B cell (primary cell): ENCODE measurements around the gene SELENOP. TPM values are rescaled to one million over a fixed set of nuclear protein-coding genes. Genes with fewer than 3 reads are reported as not detected.

Experiments
- ATAC-seq: fragments of 200-7000 bp; cut with Tn5 transposase; one replicate; pipeline ENCODE4 v1.10.0; 2021; ENCODE audit warnings: low read depth, mild to moderate bottlenecking, moderate number of reproducible peaks, moderate library complexity
- CTCF ChIA-PET: fragments of 350-600 bp; sonication (Branson Sonifier 250); formaldehyde crosslinking; loops from one replicate; lab custom pipeline; 2021; ENCODE audit warnings: antibody characterized with exemption, inconsistent platforms; lab: Charles Lee
- POLR2A ChIA-PET: fragments of 350-600 bp; sonication (Branson Sonifier 250); formaldehyde crosslinking; loops from one replicate; lab custom pipeline; 2021; ENCODE audit warnings: antibody characterized with exemption; lab: Charles Lee
- DNase-seq: peaks from one replicate; pipeline ENCODE4 v3.0.0; 2013
- H2AFZ ChIP-seq: 2 replicates; pipeline ENCODE4 v1.6.1; 2012; ENCODE audit warnings: mild to moderate bottlenecking, low read depth, low read length; ENCODE audit not compliant: insufficient read depth, poor library complexity, severe bottlenecking
- H3K27ac ChIP-seq, 2 donors: 1 replicate in 1 of 2; 2 replicates in 1 of 2; pipeline ENCODE4 v1.5.1; 2012 to 2013; ENCODE audit warnings: low read length in 2 of 2, mild to moderate bottlenecking in 2 of 2, moderate library complexity in 1 of 2
- H3K27me3 ChIP-seq, 4 experiments: fragments of 200-600 bp in 1 of 4; sonication (generic) in 1 of 4; replicated peaks in 1 of 4; 1 replicate in 2 of 4; 2 replicates in 2 of 4; pipeline versions ENCODE4 v1.6.1 to v1.7.0; 2013 to 2016; ENCODE audit warnings: low read length in 3 of 4, mild to moderate bottlenecking in 2 of 4, mixed read lengths in 1 of 4, moderate library complexity in 1 of 4; ENCODE audit not compliant: insufficient read depth in 4 of 4, control insufficient read depth in 3 of 4; ENCODE audit errors: control extremely low read depth in 1 of 4
- H3K36me3 ChIP-seq, 2 experiments: replicated peaks in 1 of 2; 1 replicate in 1 of 2; 2 replicates in 1 of 2; pipeline versions ENCODE4 v1.6.1 to v1.7.1; 2013; ENCODE audit warnings: low read length in 1 of 2; ENCODE audit not compliant: insufficient read depth in 2 of 2, control insufficient read depth in 1 of 2; ENCODE audit errors: control extremely low read depth in 1 of 2, extremely low read depth in 1 of 2
- H3K4me1 ChIP-seq, 2 donors: fragments of 200-600 bp in 1 of 2; sonication (generic) in 1 of 2; 1 replicate in 1 of 2; 2 replicates in 1 of 2; pipeline versions ENCODE4 v1.5.1 to v1.6.1; 2013 to 2017; ENCODE audit warnings: low read length in 2 of 2; ENCODE audit not compliant: control insufficient read depth in 2 of 2, insufficient read depth in 2 of 2
- H3K4me2 ChIP-seq: replicated peaks from 2 replicates; pipeline ENCODE3; 2012; ENCODE audit warnings: mild to moderate bottlenecking, low read depth, low read length; ENCODE audit not compliant: poor library complexity, severe bottlenecking
- H3K4me3 ChIP-seq, 5 experiments: fragments of 200-600 bp in 1 of 5; sonication (generic) in 1 of 5; 1 replicate in 3 of 5; 2 replicates in 2 of 5; pipeline versions ENCODE4 v1.5.1 to v1.7.0; 2011 to 2016; ENCODE audit warnings: low read length in 4 of 5, mild to moderate bottlenecking in 4 of 5, low read depth in 2 of 5, control low read depth in 1 of 5, moderate library complexity in 1 of 5; ENCODE audit not compliant: insufficient read depth in 1 of 5; ENCODE audit errors: control extremely low read depth in 1 of 5, extremely low read depth in 1 of 5
- H3K79me2 ChIP-seq: fragments of 200-600 bp; sonication (generic); one replicate; pipeline ENCODE4 v1.6.0; 2016; ENCODE audit warnings: low read length; ENCODE audit not compliant: control insufficient read depth, insufficient read depth
- H3K9ac ChIP-seq: fragments of 200-600 bp; sonication (generic); 2 replicates; pipeline ENCODE4 v1.6.1; 2017; ENCODE audit warnings: mild to moderate bottlenecking, low read length, moderate library complexity
- H3K9me3 ChIP-seq, 3 donors: one replicate each; pipeline versions ENCODE4 v1.6.1 to v1.7.1; 2013; ENCODE audit warnings: low read length in 2 of 3; ENCODE audit not compliant: control insufficient read depth in 2 of 3, insufficient read depth in 1 of 3; ENCODE audit errors: control extremely low read depth in 1 of 3
- H4K20me1 ChIP-seq: 2 replicates; pipeline ENCODE4 v1.6.0; 2012; ENCODE audit warnings: mild to moderate bottlenecking, low read length; ENCODE audit not compliant: insufficient read depth, control insufficient read depth, poor library complexity, severe bottlenecking
- H3K27ac Mint-ChIP-seq: one replicate; pipeline ENCODE4 v1.8.0; 2021; ENCODE audit warnings: mixed read lengths
- H3K27me3 Mint-ChIP-seq: one replicate; pipeline ENCODE4 v1.8.0; 2021; ENCODE audit warnings: mixed read lengths
- H3K4me1 Mint-ChIP-seq: one replicate; pipeline ENCODE4 v1.8.0; 2021; ENCODE audit warnings: mixed read lengths
- H3K4me3 Mint-ChIP-seq: one replicate; pipeline ENCODE4 v1.8.0; 2021; ENCODE audit warnings: mixed read lengths
- H3K9me3 Mint-ChIP-seq: one replicate; pipeline ENCODE4 v1.8.0; 2022; ENCODE audit warnings: mixed read lengths; ENCODE audit not compliant: insufficient read depth
- CTCF ChIP-seq: fragments of 200-600 bp; IDR thresholded peaks from one replicate; pipeline ENCODE4 v1.8.0; 2022; ENCODE audit warnings: antibody characterized with exemption, mild to moderate bottlenecking
- EZH2 ChIP-seq: IDR thresholded peaks from 2 replicates; pipeline ENCODE4 v1.6.1; 2012; ENCODE audit warnings: borderline replicate concordance, low read depth, mild to moderate bottlenecking, moderate library complexity, low read length; ENCODE audit not compliant: insufficient read depth, poor library complexity, severe bottlenecking
- WGBS: methylation state at CpG from one replicate; pipeline ENCODE4 v1.1.5; 2013; ENCODE audit warnings: missing lambda C conversion rate; ENCODE audit not compliant: insufficient coverage; 5-methylcytosine and 5-hydroxymethylcytosine counted together
- intact Hi-C: fragments of 100-400 bp; cut with micrococcal nuclease; formaldehyde crosslinking; loops from one replicate; pipeline ENCODE4 v1.10.0; 2022
- polyA plus RNA-seq: library from polyadenylated mRNA; depleted of rRNA; stranded (reverse); fragments of >200 nt; gene quantifications from 2 replicates; pipeline ENCODE4 v1.2.3, GENCODE V29; 2012
- total RNA-seq, 2 donors: library from RNA; stranded (reverse); fragments of 120-200 nt in 1 of 2; gene quantifications; 1 replicate in 1 of 2; 2 replicates in 1 of 2; pipeline versions ENCODE4 v1.2.3 to v1.2.4, GENCODE V29; 2013 to 2022

Gene SELENOP
- total and polyA plus RNA-seq, 2 donors (not counting 1 experiment from before 2014, with no cell fraction given), result 0.12 TPM; not detected in 1

- Mint-ChIP-seq H3K9me3 (no peaks in the 10 kb centered on the region), H3K27ac (no peak overlapping the region), H3K27me3 (no peaks in the 10 kb centered on the region), H3K4me3 (no peak overlapping the region), H3K4me1 (no peaks in the 10 kb centered on the region)
- no peaks in the 10 kb centered on the region for H3K9me3 ChIP-seq
- H2AFZ ChIP-seq, result no peak overlapping the region
- DNase-seq, result no peak
- no peaks in the 10 kb centered on the region for H4K20me1 ChIP-seq
- H3K36me3 ChIP-seq, result no peaks in the 10 kb centered on the region
- TF ChIP-seq CTCF (no peak), EZH2 (no peak)
- no peaks in the 10 kb centered on the region for H3K27me3 ChIP-seq
- no peak overlapping the region for H3K27ac ChIP-seq
- intact Hi-C loops, result no loop called here
- ATAC-seq, result no peak
- WGBS, result no CpG with 5 or more reads among the region's 2 CpGs
- no peak overlapping the region for H3K4me3 ChIP-seq
- no peaks in the 10 kb centered on the region for H3K4me1 ChIP-seq
- H3K79me2 ChIP-seq, result no peaks in the 10 kb centered on the region
- no peak overlapping the region for H3K4me2 ChIP-seq
- H3K9ac ChIP-seq, result no peak overlapping the region
- POLR2A ChIA-PET, result no interaction called here
- CTCF ChIA-PET, result no interaction called here
Measured at GRCh38 chr5:42806004-42806700, 5.5 kb downstream of the SELENOP start.

GRCh38 chr5:42804717-42805339, 6.9 kb downstream of the SELENOP start:
- TF ChIP-seq EZH2 (no peak), CTCF (no peak)
- H2AFZ ChIP-seq, result no peak overlapping the region
- H3K79me2 ChIP-seq, result no peaks in the 10 kb centered on the region
- H4K20me1 ChIP-seq, result no peaks in the 10 kb centered on the region
- no peaks in the 10 kb centered on the region for H3K27me3 Mint-ChIP-seq
- H3K9ac ChIP-seq, result no peak overlapping the region
- H3K4me1 Mint-ChIP-seq, result no peaks in the 10 kb centered on the region
- 80% methylated on average over 1 of the region's 4 CpGs for WGBS
- no peak overlapping the region for H3K27ac ChIP-seq
- no peak overlapping the region for H3K4me3 ChIP-seq
- intact Hi-C loops, result no loop called here
- no peaks in the 10 kb centered on the region for H3K27me3 ChIP-seq
- no peak overlapping the region for H3K4me3 Mint-ChIP-seq
- H3K27ac Mint-ChIP-seq, result no peak overlapping the region
- no peaks in the 10 kb centered on the region for H3K9me3 ChIP-seq
- ChIA-PET CTCF (no interaction called here), POLR2A (no interaction called here)
- H3K4me2 ChIP-seq, result no peak overlapping the region
- ATAC-seq (no peak), DNase-seq (no peak)
- no peaks in the 10 kb centered on the region for H3K36me3 ChIP-seq
- H3K4me1 ChIP-seq, result no peaks in the 10 kb centered on the region
- no peaks in the 10 kb centered on the region for H3K9me3 Mint-ChIP-seq
